GM19463 (cell line): ENCODE results near the gene KCNS1.

ENCODE experiments used
- ATAC-seq: cut with Tn5 transposase; IDR thresholded peaks from one replicate; pipeline ENCODE4 v1.9.1; 2021; ENCODE audit warnings: mild to moderate bottlenecking, moderate library complexity; ENCODE audit not compliant: unreplicated experiment

The KCNS1 gene

DNA sequence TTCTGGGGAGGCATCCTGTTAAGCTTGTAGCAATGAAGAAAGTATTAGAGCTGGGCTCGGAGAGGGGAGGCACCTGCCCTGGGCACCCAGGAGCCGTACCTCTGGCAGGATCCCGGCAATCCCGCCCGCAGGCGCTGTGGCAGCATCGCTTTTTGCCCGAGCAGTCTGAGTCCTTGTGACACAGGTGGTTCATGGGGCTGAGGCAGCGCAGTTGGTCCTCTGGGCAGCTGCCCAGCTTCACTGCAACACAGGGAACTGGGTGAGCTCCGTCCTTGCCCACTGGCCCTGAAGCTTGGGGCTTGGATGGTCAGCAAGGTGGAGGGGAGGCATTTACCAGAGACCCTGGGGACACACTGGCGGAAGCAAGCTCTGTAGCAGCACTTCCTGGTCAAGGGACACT, 9.4 kb upstream of the KCNS1 start:
- ATAC-seq, result no peak

GRCh38 chr20:45109634-45110033, 8.7 kb upstream of the KCNS1 start:
- ATAC-seq, result no peak

- no peak for ATAC-seq
These were observed 4.4 kb upstream of the KCNS1 start for GRCh38 chr20:45105317-45105716.

GRCh38 chr20:45104786-45105185, 3.9 kb upstream of the KCNS1 start:
- no peak for ATAC-seq

DNA sequence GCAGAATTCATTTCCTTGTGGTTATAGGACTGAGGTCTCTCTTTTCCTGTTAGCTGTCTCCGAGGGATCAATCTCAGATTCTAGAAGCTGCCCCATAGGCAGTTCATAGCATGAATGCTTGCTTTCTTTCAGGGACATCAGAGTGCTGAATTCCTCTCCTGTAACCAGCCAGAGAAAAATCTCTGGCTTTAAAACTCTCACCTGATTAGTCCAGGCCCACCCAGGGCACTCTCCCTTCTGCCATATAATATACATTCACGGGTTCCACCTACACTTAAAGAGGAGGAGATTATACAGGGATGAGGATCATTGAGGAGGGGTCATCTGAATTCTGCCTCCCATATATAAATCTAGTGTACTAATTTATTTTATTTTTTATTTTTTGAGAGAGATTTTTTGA, 2.1 kb upstream of the KCNS1 start:
- no peak for ATAC-seq

GRCh38 chr20:45101333-45101850, 465 bp upstream of the KCNS1 start:
- ATAC-seq, result no peak

- ATAC-seq, result no peak
These were observed 2.7 kb downstream of the KCNS1 start for GRCh38 chr20:45098103-45098773.

- no peak for ATAC-seq
These were observed 3.3 kb downstream of the KCNS1 start for GRCh38 chr20:45097485-45098102.

DNA sequence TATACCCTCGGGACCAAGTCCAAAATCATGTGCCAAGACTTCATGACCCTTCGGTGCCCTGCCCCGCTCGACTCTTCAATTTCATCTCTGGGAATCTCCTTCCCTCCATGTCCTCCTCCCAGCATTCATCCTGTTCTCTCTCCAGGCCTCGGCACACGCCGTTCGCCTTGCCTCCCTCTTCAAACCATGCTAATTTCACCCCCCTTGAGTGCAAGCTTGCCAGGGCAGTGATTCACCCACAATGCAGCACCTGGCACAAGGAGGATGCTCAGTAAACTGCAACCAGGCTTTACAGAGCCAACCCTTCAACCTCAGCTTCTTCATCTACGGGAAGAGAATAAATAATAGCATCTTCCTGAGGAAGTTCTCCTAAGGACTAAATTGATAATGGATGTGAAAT, 4.1 kb downstream of the KCNS1 start:
- no peak for ATAC-seq

- no peak for ATAC-seq
These were observed 5.1 kb downstream of the KCNS1 start for GRCh38 chr20:45095805-45096238.

DNA sequence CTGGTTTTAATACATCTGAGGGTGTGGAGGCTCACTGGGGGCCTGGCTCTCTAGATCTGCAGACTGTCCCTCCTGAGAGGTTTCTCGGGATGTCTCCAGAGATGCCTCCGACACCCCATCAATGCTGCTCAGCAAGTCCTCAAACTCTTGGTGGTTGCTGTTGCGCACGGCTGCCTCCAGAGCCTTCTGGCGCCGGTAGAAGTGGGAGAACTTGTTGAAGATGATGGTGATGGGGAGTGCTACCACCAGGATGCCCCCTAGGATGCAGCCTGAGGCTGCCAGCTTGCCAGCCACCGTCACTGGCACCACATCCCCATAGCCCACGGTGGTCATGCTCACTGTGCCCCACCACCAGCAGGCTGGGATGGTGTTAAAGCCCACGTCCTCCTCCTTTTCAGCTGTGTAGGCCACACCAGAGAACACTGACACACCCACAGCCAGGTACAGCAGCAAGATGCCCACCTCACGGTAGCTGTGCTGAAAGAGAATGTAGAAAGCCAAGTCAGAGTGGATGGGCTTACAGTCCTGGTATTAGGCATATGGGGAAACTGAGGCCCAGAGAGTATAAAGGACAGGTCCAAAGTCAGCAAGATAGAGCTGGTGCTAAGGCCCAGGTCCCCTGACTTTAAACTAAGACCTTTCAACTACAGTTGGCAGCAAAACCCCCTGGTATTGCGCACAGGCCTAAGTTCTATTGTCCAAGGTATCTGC, 5.9 kb downstream of the KCNS1 start:
- ATAC-seq, result no peak

GRCh38 chr20:45094201-45094600, 6.7 kb downstream of the KCNS1 start:
- ATAC-seq, result no peak

GRCh38 chr20:45092898-45093297, 8.0 kb downstream of the KCNS1 start:
- no peak for ATAC-seq

DNA sequence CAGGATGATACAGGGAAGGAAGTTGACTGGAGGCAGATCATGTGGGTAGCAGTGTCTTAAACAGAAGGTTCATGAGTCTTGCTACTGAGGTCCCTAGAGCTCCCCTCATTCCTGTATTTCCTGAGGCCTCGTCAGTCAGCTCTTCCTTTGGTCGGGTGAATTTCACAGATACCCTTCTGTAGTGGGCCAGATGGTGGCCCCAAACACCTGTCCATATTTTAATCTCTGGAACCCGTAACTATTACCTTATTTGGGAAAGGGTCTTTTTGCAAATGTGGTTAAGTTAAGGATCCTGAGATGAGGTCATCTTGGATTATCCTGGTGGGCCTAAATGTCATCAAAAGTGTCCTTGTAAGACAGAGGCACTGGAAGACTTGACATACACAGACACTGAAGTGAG, 9.6 kb downstream of the KCNS1 start:
- no peak for ATAC-seq

DNA sequence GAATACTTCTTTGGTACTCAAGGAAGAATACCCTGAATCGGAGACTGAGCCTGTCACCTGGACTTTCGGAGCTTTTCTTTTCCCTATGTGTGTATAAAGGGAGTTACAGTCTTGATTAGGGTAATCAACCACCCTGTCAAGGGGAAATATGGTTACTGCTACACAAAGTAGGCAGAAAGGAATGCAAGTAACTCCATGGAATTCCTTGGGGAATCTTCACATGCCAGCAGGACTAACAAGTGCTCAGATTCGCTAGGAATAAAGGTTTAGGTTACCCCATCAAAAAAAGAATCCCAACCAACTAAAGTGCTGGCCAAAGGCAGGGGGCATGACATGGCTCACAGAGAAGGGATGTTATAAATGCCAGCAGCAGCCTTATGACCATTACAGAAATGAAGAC, 10.4 kb downstream of the KCNS1 start:
- ATAC-seq, result no peak

DNA sequence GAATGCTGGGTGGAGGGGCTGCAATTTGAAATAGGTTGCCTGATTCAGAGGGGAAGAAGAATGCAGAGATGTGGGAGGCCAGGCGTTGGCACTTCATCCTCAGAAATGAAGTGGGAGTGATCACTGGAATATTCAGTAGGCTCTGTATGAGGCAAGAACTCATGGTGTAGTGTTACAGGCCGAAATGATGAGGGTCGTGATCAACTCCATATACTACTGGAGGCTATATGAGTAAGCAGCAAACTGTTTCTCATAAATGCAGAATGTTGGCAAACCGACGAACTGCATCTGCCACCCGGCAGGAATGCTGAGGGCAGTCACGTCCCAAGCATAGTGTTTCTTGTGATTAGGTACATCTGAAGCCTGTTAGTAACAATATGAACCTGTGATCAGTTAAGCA, 12.7 kb downstream of the KCNS1 start:
- ATAC-seq, result no peak

DNA sequence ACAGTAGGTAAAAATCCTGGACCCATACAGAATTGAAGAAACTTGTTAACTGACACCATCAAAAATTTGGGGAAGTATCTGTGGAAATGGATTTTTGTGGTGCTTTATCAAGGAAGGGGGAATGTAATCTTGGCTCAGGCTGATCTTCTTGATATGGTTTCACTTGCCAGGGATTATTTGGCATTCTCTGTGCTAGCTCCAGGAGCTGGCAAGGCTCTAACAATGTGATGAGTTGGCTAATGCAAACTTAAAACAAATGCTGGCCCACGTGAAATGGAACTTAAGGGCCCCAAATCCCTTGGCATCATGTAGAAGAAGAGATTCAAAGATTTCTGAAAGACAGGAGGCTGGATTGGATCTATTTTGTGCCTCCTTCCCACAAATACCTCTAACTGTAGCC, 13.1 kb downstream of the KCNS1 start:
- no peak for ATAC-seq

DNA sequence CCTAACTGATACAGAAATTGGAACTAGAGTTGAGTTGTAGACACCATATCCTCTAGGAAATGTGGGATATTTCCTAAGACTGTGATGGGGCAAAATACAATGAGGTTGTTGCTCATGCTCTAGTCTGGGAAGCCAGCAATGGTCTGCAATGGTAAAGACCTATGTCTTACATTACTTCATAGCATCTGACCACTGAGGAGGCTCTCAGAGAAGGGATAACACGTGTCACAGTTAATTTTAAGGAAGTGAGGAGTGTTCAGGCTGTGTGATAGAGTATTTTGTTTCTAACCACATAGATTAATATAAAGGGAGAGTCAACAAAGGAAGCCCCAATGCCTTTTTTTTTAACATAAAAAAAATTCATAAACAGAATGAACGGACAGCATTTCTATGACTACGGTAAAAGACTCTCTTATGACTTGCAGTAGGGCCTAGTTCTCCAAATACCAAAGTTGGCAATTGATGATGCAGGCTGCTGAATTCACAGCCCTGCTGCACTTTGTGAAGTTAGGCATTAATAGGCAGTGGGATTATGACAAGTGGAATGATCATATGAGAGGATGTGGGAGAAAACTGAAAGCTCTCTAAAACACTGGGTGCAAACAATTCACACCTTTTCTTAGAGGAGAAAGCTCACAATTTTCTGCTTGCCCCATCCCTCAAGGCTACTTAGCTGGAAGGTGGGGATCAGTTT, 13.7 kb downstream of the KCNS1 start:
- no peak for ATAC-seq

DNA sequence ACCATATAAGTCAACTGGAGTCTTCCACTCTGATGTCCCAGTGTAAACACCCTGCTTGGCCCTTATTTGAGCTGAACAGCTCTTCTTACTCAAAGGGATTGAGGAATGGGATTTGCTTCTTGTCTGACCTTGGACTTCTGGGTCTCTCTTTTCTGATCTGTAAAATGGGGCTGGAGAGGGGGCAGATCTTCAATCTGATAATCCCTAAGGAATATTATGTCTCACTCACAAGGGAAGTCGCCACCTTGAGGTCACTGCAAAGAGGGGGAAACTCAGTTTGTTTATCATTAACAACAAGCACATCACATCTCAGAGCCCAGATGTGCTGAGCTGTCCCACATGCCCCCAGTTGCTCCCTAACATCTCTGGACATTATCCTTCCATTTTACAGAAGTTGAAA, 15.1 kb downstream of the KCNS1 start:
- no peak for ATAC-seq

- ATAC-seq, result no peak
These were observed 15.6 kb downstream of the KCNS1 start for GRCh38 chr20:45085289-45085688.

DNA sequence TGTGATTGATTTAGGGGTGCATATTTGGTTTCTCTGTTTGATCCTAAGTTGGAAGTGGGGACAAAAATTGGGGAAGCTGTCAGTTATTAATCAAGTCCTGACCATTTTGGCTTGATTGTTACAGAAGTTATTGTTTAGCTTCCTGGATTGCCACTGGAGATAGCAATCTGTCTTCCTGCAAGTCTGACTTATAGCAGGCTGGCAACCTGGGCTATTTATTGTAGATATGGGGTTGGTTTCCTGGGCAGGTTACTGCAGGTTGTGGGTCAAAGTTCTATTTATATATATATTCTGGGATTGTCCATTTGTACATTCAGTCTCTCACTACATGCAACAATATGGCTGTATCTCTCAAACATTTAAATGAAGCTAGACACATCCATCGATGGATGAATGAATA, 17.8 kb downstream of the KCNS1 start:
- no peak for ATAC-seq
